NB4 (cell line): ENCODE measurements around the gene USP24.

Experiments
- CTCF ChIP-seq: IDR thresholded peaks from one replicate; pipeline ENCODE4 v1.5.1; 2012; ENCODE audit warnings: low read depth, low read length
- MAX ChIP-seq: IDR thresholded peaks from 2 replicates; pipeline ENCODE4 v1.6.1; 2011; ENCODE audit warnings: low read depth, low read length
- MYC ChIP-seq: IDR thresholded peaks from 2 replicates; pipeline ENCODE4 v1.6.1; 2011; ENCODE audit warnings: low read depth, low read length
- POLR2A ChIP-seq: IDR thresholded peaks from 2 replicates; pipeline ENCODE4 v1.6.1; 2011; ENCODE audit warnings: mild to moderate bottlenecking; ENCODE audit not compliant: insufficient read length; ENCODE audit errors: extremely low read depth

GRCh38 chr1:55212349-55213150, 2.6 kb downstream of the USP24 start:
- no peak for TF ChIP-seq CTCF
- TF ChIP-seq POLR2A: no peak
- no peak for TF ChIP-seq MAX
- TF ChIP-seq MYC: no peak
